Transverse colon (tissue), 4 donors: ENCODE measurements around the gene TRNP1. TPM values are rescaled to one million over a fixed set of nuclear protein-coding genes. Genes with fewer than 3 reads are reported as not detected.
"Not testable (repeated sequence)": the region's sequence is repeated elsewhere in the genome, so short reads cannot be mapped to it uniquely, and the experiment has no call there.

Source experiments
- DNase-seq: peaks from one replicate; pipeline ENCODE4 v3.0.0-alpha.2; 2019
- H3K27ac ChIP-seq, 4 donors: fragments of 200-600 bp; sonication (generic); 2 replicates each; pipeline ENCODE4 v1.5.1; 2016 to 2018; ENCODE audit warnings: inconsistent platforms in 4 of 4
- H3K27me3 ChIP-seq: fragments of 200-600 bp; sonication (generic); 2 replicates; pipeline ENCODE4 v1.5.1; 2017; ENCODE audit warnings: inconsistent platforms
- H3K36me3 ChIP-seq, 4 donors: fragments of 200-600 bp; sonication (generic); 2 replicates each; pipeline ENCODE4 v1.5.1; 2017 to 2019; ENCODE audit warnings: inconsistent platforms in 4 of 4
- H3K4me1 ChIP-seq, 4 donors: fragments of 200-600 bp; sonication (generic); 2 replicates each; pipeline ENCODE4 v1.5.1; 2017 to 2020; ENCODE audit warnings: inconsistent platforms in 4 of 4
- H3K4me3 ChIP-seq, 4 donors: fragments of 200-600 bp; sonication (generic); 1 replicate in 1 of 4; 2 replicates in 3 of 4; pipeline versions ENCODE4 v1.5.1 to v1.6.1; 2017 to 2019; ENCODE audit warnings: inconsistent platforms in 4 of 4
- H3K9me3 ChIP-seq, 2 donors: fragments of 200-600 bp; sonication (generic); 2 replicates each; pipeline ENCODE4 v1.5.1; 2017 to 2019; ENCODE audit warnings: inconsistent platforms in 2 of 2
- CTCF ChIP-seq, 5 experiments: fragments of 200-600 bp in 3 of 5; fragments of 450-650 bp in 2 of 5; sonication (generic) in 3 of 5; IDR thresholded peaks; 1 replicate in 2 of 5; 2 replicates in 3 of 5; pipeline ENCODE4 v1.5.1; 2016 to 2017; ENCODE audit warnings: antibody characterized with exemption in 5 of 5, inconsistent platforms in 3 of 5, mild to moderate bottlenecking in 2 of 5, moderate library complexity in 1 of 5
- EP300 ChIP-seq: sonication (generic); formaldehyde crosslinking; IDR thresholded peaks from one replicate; pipeline ENCODE4 v1.6.1; 2017; ENCODE audit warnings: antibody characterized with exemption, low read depth
- POLR2A ChIP-seq: fragments of 450-650 bp; IDR thresholded peaks from one replicate; pipeline ENCODE4 v1.6.1; 2016; ENCODE audit warnings: antibody characterized with exemption, mild to moderate bottlenecking, moderate library complexity
- POLR2AphosphoS5 ChIP-seq, 3 donors: sonication (generic); formaldehyde crosslinking; IDR thresholded peaks; one replicate each; pipeline ENCODE4 v1.6.1; 2016; ENCODE audit warnings: antibody characterized with exemption in 3 of 3
- WGBS, 2 donors: methylation state at CpG; one replicate each; pipeline ENCODE4 v1.1.5; 2018; ENCODE audit warnings: low coverage in 1 of 2; 5-methylcytosine and 5-hydroxymethylcytosine counted together
- in situ Hi-C, 4 donors: fragments of 200-750 bp; cut with MboI; loops; one replicate each; pipeline versions ENCODE4 v1.15.0 to v1.15.1; 2017; ENCODE audit warnings: low sequenced_read_pairs in 3 of 4, low pct_ligation_motif_present in 1 of 4, low pct_unique_long_range_greater_than_20kb in 1 of 4
- intact Hi-C: fragments of 100-400 bp; cut with DNase I; formaldehyde crosslinking; loops from one replicate; pipeline ENCODE4 v1.15.1; 2023; ENCODE audit warnings: low total_unique reads
- total RNA-seq, 4 donors: library from RNA; depleted of rRNA; stranded (reverse); fragments of >200 nt; gene quantifications; one replicate each; pipeline ENCODE4 v1.1.0, GENCODE V29; 2016

Gene TRNP1
- total RNA-seq, 4 donors from 2014 or later: 0.80 to 4.1 (median 2.3) TPM; not detected in 1

- DNase-seq: no peak
- Histone ChIP-seq H3K36me3 (no peaks in the 10 kb centered on the region), H3K27ac (no peak overlapping the region), H3K27me3 (peaks cover 9% of the 10 kb centered on the region), H3K9me3 (no peaks in the 10 kb centered on the region), H3K4me3 (no peak overlapping the region), H3K4me1 (no peaks in the 10 kb centered on the region)
- 79 to 87% methylated on average over 6 to 8 of the region's 8 CpGs for WGBS, 2 donors
- in situ Hi-C loops: no loop called here
- TF ChIP-seq EP300 (no peak), POLR2AphosphoS5 (IDR thresholded peaks at IDR 0.05) (no peak), POLR2A (no peak), CTCF (IDR thresholded peaks at IDR 0.05) (no peak)
- intact Hi-C loops: no loop called here
Observed at GRCh38 chr1:26984291-26984690, 9.2 kb upstream of the TRNP1 start.

- Histone ChIP-seq H3K4me1 (no peaks in the 10 kb centered on the region), H3K36me3 (no peaks in the 10 kb centered on the region), H3K4me3 (no peak overlapping the region), H3K27me3 (peaks cover 17% of the 10 kb centered on the region), H3K27ac (no peak overlapping the region), H3K9me3 (no peaks in the 10 kb centered on the region)
- WGBS, 2 donors: 37% methylated on average over 2 of the region's 2 CpGs
- TF ChIP-seq POLR2AphosphoS5 (IDR thresholded peaks at IDR 0.05): no peak
- no peak for TF ChIP-seq CTCF (IDR thresholded peaks at IDR 0.05)
- no peak for TF ChIP-seq EP300
- TF ChIP-seq POLR2A: no peak
- in situ Hi-C loops (no loop called here), intact Hi-C loops (no loop called here)
- no peak for DNase-seq
Observed at GRCh38 chr1:26986658-26987057, 6.8 kb upstream of the TRNP1 start.

GRCh38 chr1:26989403-26990109 is 3.9 kb upstream of the TRNP1 start:
- peaks cover 0 to 12% (median 4%) of the 10 kb centered on the region in 4 donors for H3K4me1 ChIP-seq
- H3K36me3 ChIP-seq, DNase-seq, H3K27ac ChIP-seq, H3K9me3 ChIP-seq, H3K4me3 ChIP-seq: not testable (repeated sequence)
- intact Hi-C loops: loop anchor here (10.0 kb wide), 1 partner anchor 295 kb away; no protein-coding TSS in a partner anchor
- WGBS, 2 donors: 61 to 78% methylated on average over 4 to 12 of the region's 12 CpGs
- H3K27me3 ChIP-seq: peaks cover 37% of the 10 kb centered on the region
- in situ Hi-C loops: loop anchor here in 1 of 4 donors (10.0 kb wide), 1 partner anchor 105 kb away; no protein-coding TSS in a partner anchor

GRCh38 chr1:26991310-26992116 is 2.0 kb upstream of the TRNP1 start:
- intact Hi-C loops (loop anchor here (10.0 kb wide), 1 partner anchor 293 kb away; no protein-coding TSS in a partner anchor), in situ Hi-C loops (loop anchor here in 1 of 4 donors (10.0 kb wide), 1 partner anchor 103 kb away; no protein-coding TSS in a partner anchor)
- Histone ChIP-seq H3K4me3 (no peak overlapping the region), H3K9me3 (no peaks in the 10 kb centered on the region), H3K27ac (no peak overlapping the region), H3K36me3 (no peaks in the 10 kb centered on the region), H3K27me3 (peaks cover 55% of the 10 kb centered on the region), H3K4me1 (peaks cover 0 to 19% (median 6%) of the 10 kb centered on the region in 4 donors)
- TF ChIP-seq POLR2AphosphoS5 (IDR thresholded peaks at IDR 0.05): no peak
- TF ChIP-seq POLR2A: no peak
- TF ChIP-seq EP300: no peak
- no peak for TF ChIP-seq CTCF (IDR thresholded peaks at IDR 0.05)
- DNase-seq: no peak
- WGBS, 2 donors: 52 to 53% methylated on average over 3 to 10 of the region's 10 CpGs
